IMR-90 (cell line): ENCODE results near the gene ATM. TPM values are rescaled to one million over a fixed set of nuclear protein-coding genes. Genes with fewer than 3 reads are reported as not detected.

ENCODE experiments used
- ATAC-seq: fragments of 200-7000 bp; cut with Tn5 transposase; 2 replicates; pipeline ENCODE4 v1.9.1; 2020; ENCODE audit warnings: low read depth, mild to moderate bottlenecking, moderate library complexity
- BruUV-seq: library from RNA; stranded (reverse); fragments of 400-500 nt; replicated peaks from 2 replicates; lab custom pipeline; 2021; lab: Mats Ljungman, UMichigan
- CTCF ChIA-PET: fragments of 300-600 bp; formaldehyde crosslinking; extraction: SDS; loops from one replicate; lab custom pipeline; 2021; ENCODE audit warnings: antibody characterized with exemption; lab: Yijun Ruan, JAX
- POLR2A ChIA-PET: fragments of 300-600 bp; sonication (Branson Sonifier 250); formaldehyde crosslinking; loops from one replicate; lab custom pipeline; 2022; ENCODE audit warnings: antibody characterized with exemption; ENCODE audit not compliant: unreplicated experiment; lab: Charles Lee
- DNase-seq: peaks from one replicate; pipeline ENCODE4 v3.0.0; 2013
- H2AFZ ChIP-seq: replicated peaks from 2 replicates; pipeline ENCODE3; 2013; ENCODE audit warnings: low read length, mild to moderate bottlenecking; ENCODE audit not compliant: poor library complexity
- H2AK5ac ChIP-seq: 2 replicates; pipeline ENCODE4 v1.6.1; 2013; ENCODE audit warnings: low read depth, low read length, inconsistent platforms
- H2AK9ac ChIP-seq: replicated peaks from 2 replicates; pipeline ENCODE3; 2013; ENCODE audit warnings: mild to moderate bottlenecking, low read depth, low read length, moderate library complexity; ENCODE audit not compliant: poor library complexity
- H2BK120ac ChIP-seq: 2 replicates; pipeline ENCODE4 v1.6.1; 2013; ENCODE audit warnings: low read depth, low read length, inconsistent platforms
- H2BK15ac ChIP-seq: 3 replicates; pipeline ENCODE4 v1.6.1; 2013; ENCODE audit warnings: low read depth, low read length, inconsistent platforms
- H2BK20ac ChIP-seq: 2 replicates; pipeline ENCODE4 v1.6.1; 2013; ENCODE audit warnings: low read depth, mild to moderate bottlenecking, inconsistent platforms, low read length, moderate library complexity
- H2BK5ac ChIP-seq: 2 replicates; pipeline ENCODE4 v1.6.1; 2013; ENCODE audit warnings: mild to moderate bottlenecking, low read depth, low read length, inconsistent platforms; ENCODE audit not compliant: poor library complexity, severe bottlenecking
- H3K14ac ChIP-seq: replicated peaks from 2 replicates; pipeline ENCODE4 v1.6.1; 2013; ENCODE audit warnings: low read depth, low read length, inconsistent platforms
- H3K18ac ChIP-seq: 2 replicates; pipeline ENCODE4 v1.6.1; 2013; ENCODE audit warnings: low read depth, low read length, control low read depth
- H3K23ac ChIP-seq: 2 replicates; pipeline ENCODE4 v1.6.1; 2013; ENCODE audit warnings: low read depth, low read length, inconsistent platforms
- H3K27ac ChIP-seq: 2 replicates; pipeline ENCODE4 v1.5.1; 2013; ENCODE audit warnings: mild to moderate bottlenecking, control low read depth, low read length; ENCODE audit not compliant: insufficient read depth
- H3K27me3 ChIP-seq: 2 replicates; pipeline ENCODE4 v1.6.1; 2013; ENCODE audit warnings: low read length; ENCODE audit not compliant: control insufficient read depth, insufficient read depth
- H3K36me3 ChIP-seq: 2 replicates; pipeline ENCODE4 v1.6.1; 2013; ENCODE audit warnings: low read length, mixed read lengths; ENCODE audit not compliant: control insufficient read depth, insufficient read depth
- H3K4ac ChIP-seq: 2 replicates; pipeline ENCODE4 v1.6.1; 2013; ENCODE audit warnings: low read depth, low read length, inconsistent platforms
- H3K4me1 ChIP-seq: 2 replicates; pipeline ENCODE4 v1.6.1; 2013; ENCODE audit warnings: low read length, mixed read lengths; ENCODE audit not compliant: control insufficient read depth, insufficient read depth
- H3K4me2 ChIP-seq: 2 replicates; pipeline ENCODE4 v1.6.1; 2013; ENCODE audit warnings: low read depth, mild to moderate bottlenecking, control low read depth, low read length, moderate library complexity
- H3K4me3 ChIP-seq: 2 replicates; pipeline ENCODE4 v1.5.1; 2013; ENCODE audit warnings: low read depth, mild to moderate bottlenecking, control low read depth, low read length, moderate library complexity; ENCODE audit not compliant: insufficient read depth
- H3K56ac ChIP-seq: 2 replicates; pipeline ENCODE4 v1.6.1; 2013; ENCODE audit warnings: low read length, inconsistent platforms; ENCODE audit not compliant: insufficient read depth; ENCODE audit errors: extremely low read depth
- H3K79me1 ChIP-seq, 2 experiments: 2 replicates each; pipeline ENCODE4 v1.6.1; 2013; ENCODE audit warnings: low read length in 2 of 2, inconsistent platforms in 1 of 2, low read depth in 1 of 2
- H3K9ac ChIP-seq: 2 replicates; pipeline ENCODE4 v1.6.1; 2013; ENCODE audit warnings: low read depth, low read length, control low read depth
- H3K9me1 ChIP-seq: 2 replicates; pipeline ENCODE4 v1.6.1; 2013; ENCODE audit warnings: low read length, inconsistent platforms; ENCODE audit not compliant: insufficient read depth
- H3K9me3 ChIP-seq: 2 replicates; pipeline ENCODE4 v1.6.1; 2013; ENCODE audit warnings: low read length; ENCODE audit not compliant: control insufficient read depth, insufficient read depth
- H4K20me1 ChIP-seq: 2 replicates; pipeline ENCODE4 v1.6.1; 2013; ENCODE audit warnings: low read length, inconsistent platforms; ENCODE audit not compliant: insufficient read depth
- H4K5ac ChIP-seq: 2 replicates; pipeline ENCODE4 v1.6.1; 2013; ENCODE audit warnings: mild to moderate bottlenecking, low read depth, low read length, control low read depth
- H4K8ac ChIP-seq, 2 experiments: 2 replicates each; pipeline ENCODE4 v1.6.1; 2013; ENCODE audit warnings: low read depth in 2 of 2, low read length in 2 of 2, control low read depth in 1 of 2, inconsistent platforms in 1 of 2
- H4K91ac ChIP-seq: 2 replicates; pipeline ENCODE4 v1.6.1; 2013; ENCODE audit warnings: low read depth, low read length, inconsistent platforms; ENCODE audit not compliant: insufficient read depth
- BHLHE40 ChIP-seq: fragments of 150-350 bp; IDR thresholded peaks from 2 replicates; pipeline ENCODE4 v1.6.1; 2016; ENCODE audit warnings: mild to moderate bottlenecking, low read depth, low read length
- CHD1 ChIP-seq: IDR thresholded peaks from 2 replicates; pipeline ENCODE4 v1.6.1; 2012; ENCODE audit warnings: low read depth, low read length, improper control_type of control experiment
- CTCF ChIP-seq: conservative IDR thresholded peaks from 2 replicates; pipeline ENCODE4 v1.5.1; 2012; ENCODE audit warnings: mild to moderate bottlenecking, low read depth, low read length, improper control_type of control experiment
- FOS ChIP-seq: fragments of 150-350 bp; IDR thresholded peaks from 2 replicates; pipeline ENCODE4 v1.6.1; 2016; ENCODE audit warnings: low read depth, low read length
- MAFK ChIP-seq: IDR thresholded peaks from 2 replicates; pipeline ENCODE4 v1.6.1; 2012; ENCODE audit warnings: low read depth, low read length, improper control_type of control experiment
- MAZ ChIP-seq: IDR thresholded peaks from 2 replicates; pipeline ENCODE4 v1.6.1; 2012; ENCODE audit warnings: low read depth, mild to moderate bottlenecking, low read length, improper control_type of control experiment, moderate library complexity, borderline replicate concordance
- MXI1 ChIP-seq: IDR thresholded peaks from 2 replicates; pipeline ENCODE4 v1.6.1; 2012; ENCODE audit warnings: low read depth, mild to moderate bottlenecking, low read length, moderate library complexity, borderline replicate concordance
- RCOR1 ChIP-seq: IDR thresholded peaks from 2 replicates; pipeline ENCODE4 v1.6.1; 2012; ENCODE audit warnings: mild to moderate bottlenecking, low read length, improper control_type of control experiment; ENCODE audit not compliant: insufficient replicate concordance
- RFX5 ChIP-seq: IDR thresholded peaks from 2 replicates; pipeline ENCODE4 v1.8.0; 2012; ENCODE audit warnings: low read depth, mild to moderate bottlenecking, low read length, moderate library complexity
- SMC3 ChIP-seq: fragments of 150-350 bp; IDR thresholded peaks from 2 replicates; pipeline ENCODE4 v1.6.1; 2016; ENCODE audit warnings: low read depth, mild to moderate bottlenecking, antibody characterized with exemption, low read length, moderate library complexity
- WGBS, 2 experiments: methylation state at CpG; one replicate each; pipeline versions ENCODE4 v1.1.5 to v1.1.7; 2013; ENCODE audit warnings: missing lambda C conversion rate in 2 of 2; ENCODE audit not compliant: insufficient read length in 1 of 2; ENCODE audit errors: extremely low coverage in 2 of 2; 5-methylcytosine and 5-hydroxymethylcytosine counted together
- dilution Hi-C: fragments of 300-500 bp; cut with HindIII; formaldehyde crosslinking; loops from one replicate; pipeline ENCODE4 v1.14.3; 2018; ENCODE audit warnings: low sequenced_read_pairs; ENCODE audit not compliant: unreplicated experiment
- in situ Hi-C: fragments of 300-500 bp; cut with MboI; formaldehyde crosslinking; loops from 3 replicates; pipeline ENCODE4 v1.14.3; 2019; ENCODE audit warnings: low sequenced_read_pairs, inconsistent platforms, mixed read lengths
- intact Hi-C: fragments of 100-400 bp; cut with micrococcal nuclease; formaldehyde crosslinking; loops from 2 replicates; pipeline ENCODE4 v1.10.0; 2022
- polyA plus RNA-seq, 3 experiments: library from polyadenylated mRNA; depleted of rRNA; stranded (reverse); fragments of >200 nt; gene quantifications; 2 replicates each; pipeline ENCODE4 v1.2.3, GENCODE V29; 2012; ENCODE audit warnings: low replicate concordance in 1 of 3
- total RNA-seq: library from RNA; depleted of rRNA; stranded (reverse); fragments of >200 nt; gene quantifications from 2 replicates; pipeline ENCODE4 v1.2.3, GENCODE V29; 2012
- TF ChIP-seq, protein P1 (sequence below): fragments of 150-350 bp; IDR thresholded peaks from 2 replicates; pipeline ENCODE4 v1.6.1; 2017; ENCODE audit warnings: mild to moderate bottlenecking, antibody characterized with exemption, low read length, low read depth

ATM gene
- total and polyA plus RNA-seq, 2 of the 4 experiments (the other 2 are of a cell fraction), result 18.1 to 30.6 TPM

- POLR2A ChIA-PET, result no interaction called here
- intact Hi-C loops, result no loop called here
- no TSS peak for BruUV-seq
These were observed 10.5 kb downstream of the ATM start for GRCh38 chr11:108233277-108233945.

More at GRCh38 chr11:108233277-108233945, 10.5 kb downstream of the ATM start:
- no peak overlapping the region for H3K4me3 ChIP-seq
- H2AK9ac ChIP-seq, result no peak overlapping the region
- no peaks in the 10 kb centered on the region for H3K27me3 ChIP-seq
- no peak overlapping the region for H3K18ac ChIP-seq
- CTCF ChIA-PET, result no interaction called here
- ATAC-seq (no peak), DNase-seq (no peak)
- no peaks in the 10 kb centered on the region for H3K4me1 ChIP-seq
- no peaks in the 10 kb centered on the region; the same call in 1 of the 2 replicates for H3K9me3 ChIP-seq
- no peak overlapping the region for H2BK15ac ChIP-seq
- peaks cover 31% of the 10 kb centered on the region for H3K36me3 ChIP-seq
- H4K8ac ChIP-seq, result no peak overlapping the region
- no peak overlapping the region for H3K23ac ChIP-seq
- peaks cover 0 to 13% of the 10 kb centered on the region in 2 experiments; a peak in 1 of 4 replicates for H3K79me1 ChIP-seq
- H3K27ac ChIP-seq, result no peak overlapping the region
- WGBS, 2 experiments, result no CpG with 5 or more reads among the region's 2 CpGs
- no peak overlapping the region for H2BK5ac ChIP-seq
- no peak overlapping the region for H2BK120ac ChIP-seq
- in situ Hi-C loops (no loop called here), dilution Hi-C loops (no loop called here)
- TF ChIP-seq RFX5, result no peak
- no peak for TF ChIP-seq BHLHE40
- TF ChIP-seq CHD1, result no peak
- TF ChIP-seq, protein P1, sequence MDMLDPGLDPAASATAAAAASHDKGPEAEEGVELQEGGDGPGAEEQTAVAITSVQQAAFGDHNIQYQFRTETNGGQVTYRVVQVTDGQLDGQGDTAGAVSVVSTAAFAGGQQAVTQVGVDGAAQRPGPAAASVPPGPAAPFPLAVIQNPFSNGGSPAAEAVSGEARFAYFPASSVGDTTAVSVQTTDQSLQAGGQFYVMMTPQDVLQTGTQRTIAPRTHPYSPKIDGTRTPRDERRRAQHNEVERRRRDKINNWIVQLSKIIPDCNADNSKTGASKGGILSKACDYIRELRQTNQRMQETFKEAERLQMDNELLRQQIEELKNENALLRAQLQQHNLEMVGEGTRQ, result no peak
- no peak for TF ChIP-seq RCOR1
- TF ChIP-seq MXI1, result no peak
- TF ChIP-seq FOS, result no peak
- no peak for TF ChIP-seq CTCF
- TF ChIP-seq SMC3, result no peak
- TF ChIP-seq MAFK, result no peak
- no peak for TF ChIP-seq MAZ
- no peak overlapping the region for H3K56ac ChIP-seq
- H2AFZ ChIP-seq, result no peak overlapping the region
- H3K14ac ChIP-seq, result no peak overlapping the region
- H2BK20ac ChIP-seq, result no peak overlapping the region
- H2AK5ac ChIP-seq, result no peak overlapping the region
- H3K9ac ChIP-seq, result no peak overlapping the region
- no peaks in the 10 kb centered on the region for H4K20me1 ChIP-seq
- H3K4me2 ChIP-seq, result no peak overlapping the region
- H4K5ac ChIP-seq, result no peak overlapping the region
- peaks cover 5% of the 10 kb centered on the region; the same call in 1 of the 2 replicates for H3K9me1 ChIP-seq
- H3K4ac ChIP-seq, result no peak overlapping the region
- H4K91ac ChIP-seq, result no peak overlapping the region
